ENCODE results near the gene SPRED1. TPM values are rescaled to one million over a fixed set of nuclear protein-coding genes. Genes with fewer than 3 reads are reported as not detected.

SPRED1 gene
- polyA plus RNA-seq (ENCODE audit: insufficient read length in 4 of 4): 10 to 100 TPM; 30.5 to 49.2 (median 37.1) TPM

- DNase-seq (ENCODE audit: low read depth in 4 of 4, low spot score in 3 of 4): no peak
Observed at GRCh38 chr15:38252481-38253350, at the start of gene SPRED1. Gene SPRED1, plus strand, starts transcription at chr15:38252836. Its CDS starts 350 bp downstream, at chr15:38253186.

GRCh38 chr15:38205526-38206272, 46.9 kb upstream of the SPRED1 start:
- no peak for DNase-seq (ENCODE audit: low read depth in 4 of 4, low spot score in 3 of 4)

- no peak for DNase-seq (ENCODE audit: low read depth in 4 of 4, low spot score in 3 of 4)
Observed at GRCh38 chr15:38207621-38208020, 45.0 kb upstream of the SPRED1 start.

- no peak for DNase-seq (ENCODE audit: low read depth in 4 of 4, low spot score in 3 of 4)
Observed at GRCh38 chr15:38208206-38208605, 44.4 kb upstream of the SPRED1 start.

- DNase-seq (ENCODE audit: low read depth in 4 of 4, low spot score in 3 of 4): no peak
Observed at GRCh38 chr15:38208779-38209178, 43.9 kb upstream of the SPRED1 start.

GRCh38 chr15:38211249-38211648, 41.4 kb upstream of the SPRED1 start:
- no peak for DNase-seq (ENCODE audit: low read depth in 4 of 4, low spot score in 3 of 4)

GRCh38 chr15:38211811-38212210, 40.8 kb upstream of the SPRED1 start:
- no peak for DNase-seq (ENCODE audit: low read depth in 4 of 4, low spot score in 3 of 4)

- no peak for DNase-seq (ENCODE audit: low read depth in 4 of 4, low spot score in 3 of 4)
Observed at GRCh38 chr15:38212729-38213351, 39.8 kb upstream of the SPRED1 start.

GRCh38 chr15:38213356-38213755, 39.3 kb upstream of the SPRED1 start:
- DNase-seq (ENCODE audit: low read depth in 4 of 4, low spot score in 3 of 4): no peak

GRCh38 chr15:38215707-38216106, 36.9 kb upstream of the SPRED1 start:
- no peak for DNase-seq (ENCODE audit: low read depth in 4 of 4, low spot score in 3 of 4)

- no peak for DNase-seq (ENCODE audit: low read depth in 4 of 4, low spot score in 3 of 4)
Observed at GRCh38 chr15:38216763-38217162, 35.9 kb upstream of the SPRED1 start.

GRCh38 chr15:38217191-38217595, 35.4 kb upstream of the SPRED1 start:
- DNase-seq (ENCODE audit: low read depth in 4 of 4, low spot score in 3 of 4): no peak

- DNase-seq (ENCODE audit: low read depth in 4 of 4, low spot score in 3 of 4): no peak
Observed at GRCh38 chr15:38217788-38218609, 34.6 kb upstream of the SPRED1 start.

- DNase-seq (ENCODE audit: low read depth in 4 of 4, low spot score in 3 of 4): no peak
Observed at GRCh38 chr15:38220606-38221273, 31.9 kb upstream of the SPRED1 start.

- no peak for DNase-seq (ENCODE audit: low read depth in 4 of 4, low spot score in 3 of 4)
Observed at GRCh38 chr15:38224486-38224885, 28.1 kb upstream of the SPRED1 start.

GRCh38 chr15:38225381-38225780, 27.3 kb upstream of the SPRED1 start:
- no peak for DNase-seq (ENCODE audit: low read depth in 4 of 4, low spot score in 3 of 4)

GRCh38 chr15:38226608-38227266, 25.9 kb upstream of the SPRED1 start:
- no peak for DNase-seq (ENCODE audit: low read depth in 4 of 4, low spot score in 3 of 4)

- DNase-seq (ENCODE audit: low read depth in 4 of 4, low spot score in 3 of 4): no peak
Observed at GRCh38 chr15:38227941-38228340, 24.7 kb upstream of the SPRED1 start.

- no peak for DNase-seq (ENCODE audit: low read depth in 4 of 4, low spot score in 3 of 4)
Observed at GRCh38 chr15:38228618-38229017, 24.0 kb upstream of the SPRED1 start.
